ENCODE data around the gene MARS2. TPM values are rescaled to one million over a fixed set of nuclear protein-coding genes. Genes with fewer than 3 reads are reported as not detected.

MARS2 gene
- total RNA-seq, 4 donors from 2014 or later, result 3.4 to 8.9 (median 7.7) TPM

GRCh38 chr2:197668296-197668695 lies 36.9 kb upstream of the MARS2 start:
- in situ Hi-C loops (cut with MboI; ENCODE audit: low sequenced_read_pairs in 4 of 4), result no loop called here
- Histone ChIP-seq H3K9me3 (peaks cover 0 to 7% (median 0%) of the 10 kb centered on the region in 3 donors), H3K4me1 (peaks cover 0 to under 1% of the 10 kb centered on the region in 2 donors), H3K4me3 (no peak overlapping the region), H3K36me3 (no peaks in the 10 kb centered on the region), H3K27me3 (no peaks in the 10 kb centered on the region), H3K27ac (no peak overlapping the region)
- TF ChIP-seq POLR2A (IDR thresholded peaks at IDR 0.05) (no peak), CTCF (IDR thresholded peaks at IDR 0.05 in 4 of 5, conservative IDR thresholded peaks at IDR 0.05 in 1 of 5) (no peak)
- intact Hi-C loops (cut with DNase I; ENCODE audit: low total_unique reads), result no loop called here
- ATAC-seq (no peak), DNase-seq (no peak)

GRCh38 chr2:197669077-197669476 lies 36.1 kb upstream of the MARS2 start:
- no peak overlapping the region for H3K27ac ChIP-seq
- intact Hi-C loops (cut with DNase I; ENCODE audit: low total_unique reads) (no loop called here), in situ Hi-C loops (cut with MboI; ENCODE audit: low sequenced_read_pairs in 4 of 4) (no loop called here)
- no peak overlapping the region for H3K4me3 ChIP-seq
- H3K36me3 ChIP-seq, result no peaks in the 10 kb centered on the region
- peaks cover 0 to 4% of the 10 kb centered on the region in 2 donors for H3K4me1 ChIP-seq
- DNase-seq, result no peak
- TF ChIP-seq CTCF (IDR thresholded peaks at IDR 0.05 in 4 of 5, conservative IDR thresholded peaks at IDR 0.05 in 1 of 5) (no peak), POLR2A (IDR thresholded peaks at IDR 0.05) (no peak)
- H3K9me3 ChIP-seq, result peaks cover 0 to 7% (median 0%) of the 10 kb centered on the region in 3 donors
- no peak for ATAC-seq
- no peaks in the 10 kb centered on the region for H3K27me3 ChIP-seq

GRCh38 chr2:197672371-197672893 lies 32.7 kb upstream of the MARS2 start:
- no peak for TF ChIP-seq POLR2A (IDR thresholded peaks at IDR 0.05)
- no peak for TF ChIP-seq CTCF (IDR thresholded peaks at IDR 0.05 in 4 of 5, conservative IDR thresholded peaks at IDR 0.05 in 1 of 5)
- intact Hi-C loops (cut with DNase I; ENCODE audit: low total_unique reads), result no loop called here
- H3K4me3 ChIP-seq, result no peak overlapping the region

GRCh38 chr2:197673106-197673505 lies 32.1 kb upstream of the MARS2 start:
- H3K4me3 ChIP-seq, result peak overlapping the region in 2 of 4 donors; percentile 15 to 55
- no peaks in the 10 kb centered on the region for H3K36me3 ChIP-seq
- TF ChIP-seq POLR2A (IDR thresholded peaks at IDR 0.05) (no peak), CTCF (IDR thresholded peaks at IDR 0.05 in 4 of 5, conservative IDR thresholded peaks at IDR 0.05 in 1 of 5) (no peak)
- ATAC-seq, result no peak
- no peak overlapping the region for H3K27ac ChIP-seq
- no peaks in the 10 kb centered on the region for H3K9me3 ChIP-seq
- DNase-seq, result no peak
- H3K27me3 ChIP-seq, result no peaks in the 10 kb centered on the region
- peaks cover 0 to 4% of the 10 kb centered on the region in 2 donors for H3K4me1 ChIP-seq
- intact Hi-C loops (cut with DNase I; ENCODE audit: low total_unique reads), result no loop called here
- in situ Hi-C loops (cut with MboI; ENCODE audit: low sequenced_read_pairs in 4 of 4), result no loop called here

More at GRCh38 chr2:197672371-197672893, 32.7 kb upstream of the MARS2 start:
- no peaks in the 10 kb centered on the region for H3K9me3 ChIP-seq
- in situ Hi-C loops (cut with MboI; ENCODE audit: low sequenced_read_pairs in 4 of 4), result no loop called here
- H3K27me3 ChIP-seq, result no peaks in the 10 kb centered on the region
- DNase-seq, result no peak
- H3K27ac ChIP-seq, result no peak overlapping the region
- peaks cover 0 to 4% of the 10 kb centered on the region in 2 donors for H3K4me1 ChIP-seq
- H3K36me3 ChIP-seq, result no peaks in the 10 kb centered on the region
- no peak for ATAC-seq

- in situ Hi-C loops (cut with MboI; ENCODE audit: low sequenced_read_pairs in 4 of 4) (no loop called here), intact Hi-C loops (cut with DNase I; ENCODE audit: low total_unique reads) (no loop called here)
- no peak for TF ChIP-seq CTCF (IDR thresholded peaks at IDR 0.05 in 4 of 5, conservative IDR thresholded peaks at IDR 0.05 in 1 of 5)
- no peak for TF ChIP-seq POLR2A (IDR thresholded peaks at IDR 0.05)
- H3K27ac ChIP-seq, result no peak overlapping the region
- ATAC-seq (no peak), DNase-seq (no peak)
- H3K36me3 ChIP-seq, result no peaks in the 10 kb centered on the region
- H3K9me3 ChIP-seq, result no peaks in the 10 kb centered on the region
- H3K4me3 ChIP-seq, result peak overlapping the region in 3 of 4 donors; percentile 45 to 55 (median 49)
- no peaks in the 10 kb centered on the region for H3K27me3 ChIP-seq
- peaks cover 0 to 4% of the 10 kb centered on the region in 2 donors for H3K4me1 ChIP-seq
These were observed 31.6 kb upstream of the MARS2 start for GRCh38 chr2:197673606-197674005.
